CD4-positive, alpha-beta T cell treated with Interleukin-15 for 1 hour (primary cell): ENCODE results near the gene SEC31B.

Experiments
- DNase-seq: peaks from one replicate; pipeline ENCODE4 v3.0.0-alpha.2; 2020

SEC31B gene

GRCh38 chr10:100489396-100489795, 30.3 kb downstream of the SEC31B start:
- DNase-seq, result no peak

- no peak for DNase-seq
These were observed 32.1 kb downstream of the SEC31B start for GRCh38 chr10:100487529-100487928.

GRCh38 chr10:100485801-100486495, 33.7 kb downstream of the SEC31B start:
- DNase-seq, result no peak

GRCh38 chr10:100485366-100485765, 34.3 kb downstream of the SEC31B start:
- no peak for DNase-seq

- no peak for DNase-seq
These were observed 35.6 kb downstream of the SEC31B start for GRCh38 chr10:100483876-100484666.

- no peak for DNase-seq
These were observed 36.9 kb downstream of the SEC31B start for GRCh38 chr10:100482834-100483185.

GRCh38 chr10:100482181-100482833, 37.4 kb downstream of the SEC31B start:
- DNase-seq, result peak; percentile 60

GRCh38 chr10:100481462-100482081, 38.1 kb downstream of the SEC31B start:
- DNase-seq, result peak; percentile 90

- no peak for DNase-seq
These were observed 39.7 kb downstream of the SEC31B start for GRCh38 chr10:100480002-100480401.

- DNase-seq, result no peak
These were observed 40.6 kb downstream of the SEC31B start for GRCh38 chr10:100479037-100479436.

GRCh38 chr10:100477970-100478369, 41.7 kb downstream of the SEC31B start:
- no peak for DNase-seq

GRCh38 chr10:100470367-100470766, 49.3 kb downstream of the SEC31B start:
- no peak for DNase-seq

- no peak for DNase-seq
These were observed 49.9 kb downstream of the SEC31B start for GRCh38 chr10:100469756-100470155.

GRCh38 chr10:100468978-100469377, 50.7 kb downstream of the SEC31B start:
- no peak for DNase-seq

- no peak for DNase-seq
These were observed 51.3 kb downstream of the SEC31B start for GRCh38 chr10:100468322-100468721.

GRCh38 chr10:100462709-100463108, 57.0 kb downstream of the SEC31B start, which contains the start of gene WNT8B:
Gene WNT8B, plus strand, starts transcription at chr10:100463009. Its CDS starts 160 bp downstream, at chr10:100463169.
- no peak for DNase-seq

GRCh38 chr10:100448951-100449350, 70.7 kb downstream of the SEC31B start:
- DNase-seq, result no peak

GRCh38 chr10:100447663-100448062, 72.0 kb downstream of the SEC31B start:
- no peak for DNase-seq

- no peak for DNase-seq
These were observed 73.4 kb downstream of the SEC31B start for GRCh38 chr10:100446130-100446761.

GRCh38 chr10:100442548-100442947, 77.1 kb downstream of the SEC31B start:
- no peak for DNase-seq

GRCh38 chr10:100438674-100439315, 80.9 kb downstream of the SEC31B start:
- no peak for DNase-seq
